ENCODE data around the gene ZNF518B.
"Not testable (repeated sequence)": the region's sequence is repeated elsewhere in the genome, so short reads cannot be mapped to it uniquely, and the experiment has no call there.

The ZNF518B gene

GRCh38 chr4:10456595-10457254 is 501 bp downstream of the ZNF518B start:
- FAIRE-seq = no peak

GRCh38 chr4:10456260-10456594 is 999 bp downstream of the ZNF518B start:
- FAIRE-seq = no peak

GRCh38 chr4:10455133-10455532 is 2.1 kb downstream of the ZNF518B start:
- FAIRE-seq = no peak

GRCh38 chr4:10454726-10455125 is 2.5 kb downstream of the ZNF518B start:
- no peak for FAIRE-seq

- no peak for FAIRE-seq
These were observed 3.1 kb downstream of the ZNF518B start for GRCh38 chr4:10454121-10454520.

GRCh38 chr4:10448991-10449390 is 8.2 kb downstream of the ZNF518B start:
- FAIRE-seq = no peak

- no peak for FAIRE-seq
These were observed 14.2 kb downstream of the ZNF518B start for GRCh38 chr4:10442976-10443375.

GRCh38 chr4:10441512-10441911 is 15.7 kb downstream of the ZNF518B start:
- FAIRE-seq = no peak

- FAIRE-seq = no peak
These were observed 18.3 kb downstream of the ZNF518B start for GRCh38 chr4:10438924-10439323.

GRCh38 chr4:10437735-10438134 is 19.5 kb downstream of the ZNF518B start:
- FAIRE-seq = no peak

- not testable (repeated sequence) for FAIRE-seq
These were observed 29.5 kb downstream of the ZNF518B start for GRCh38 chr4:10427680-10428079.

- FAIRE-seq = no peak
These were observed 35.7 kb downstream of the ZNF518B start for GRCh38 chr4:10421344-10422055.

GRCh38 chr4:10417740-10418139 is 39.5 kb downstream of the ZNF518B start:
- FAIRE-seq = no peak

GRCh38 chr4:10416441-10416840 is 40.8 kb downstream of the ZNF518B start:
- FAIRE-seq = no peak

GRCh38 chr4:10413177-10413576 is 44.0 kb downstream of the ZNF518B start:
- FAIRE-seq = no peak

GRCh38 chr4:10405672-10406071 is 51.6 kb downstream of the ZNF518B start:
- FAIRE-seq = no peak

GRCh38 chr4:10403633-10404445 is 53.4 kb downstream of the ZNF518B start:
- FAIRE-seq = no peak

GRCh38 chr4:10395971-10396580 is 61.1 kb downstream of the ZNF518B start:
- FAIRE-seq = no peak

Measured in endometrium (tissue), 2 donors.